PC-9 (cell line): ENCODE results near the gene PLEKHG4B. TPM values are rescaled to one million over a fixed set of nuclear protein-coding genes. Genes with fewer than 3 reads are reported as not detected.

Source experiments
- BruUV-seq: library from RNA; stranded (reverse); fragments of 400-500 nt; replicated peaks from 2 replicates; lab custom pipeline; 2021; lab: Mats Ljungman, UMichigan
- CTCF ChIA-PET: fragments of 300-600 bp; sonication (Branson Sonifier 250); formaldehyde crosslinking; loops from one replicate; lab custom pipeline; 2022; ENCODE audit warnings: antibody characterized with exemption; lab: Charles Lee
- POLR2A ChIA-PET: fragments of 300-600 bp; sonication (Branson Sonifier 250); formaldehyde crosslinking; loops from one replicate; lab custom pipeline; 2022; ENCODE audit warnings: antibody characterized with exemption; ENCODE audit not compliant: unreplicated experiment; lab: Charles Lee
- DNase-seq, 2 experiments: peaks; one replicate each; pipeline versions ENCODE4 v3.0.0 to v3.0.0-alpha.2; 2015 to 2022; ENCODE audit warnings: mixed read lengths in 1 of 2
- H2AFZ ChIP-seq: fragments of 200-600 bp; sonication (generic); 2 replicates; pipeline ENCODE4 v1.8.1; 2017; ENCODE audit warnings: antibody characterized with exemption
- H3F3A ChIP-seq: fragments of 200-600 bp; sonication (generic); 2 replicates; pipeline ENCODE4 v1.8.1; 2017; ENCODE audit warnings: antibody characterized with exemption, mild to moderate bottlenecking, low read depth; ENCODE audit not compliant: insufficient read depth
- H3K27ac ChIP-seq: fragments of 200-600 bp; sonication (generic); 2 replicates; pipeline ENCODE4 v1.6.1; 2016; ENCODE audit warnings: mixed run types
- H3K27me3 ChIP-seq: fragments of 200-600 bp; sonication (generic); 2 replicates; pipeline ENCODE4 v1.6.1; 2016; ENCODE audit warnings: low read depth, mixed run types; ENCODE audit not compliant: insufficient read depth
- H3K36me3 ChIP-seq: fragments of 200-600 bp; sonication (generic); 2 replicates; pipeline ENCODE4 v1.6.1; 2016; ENCODE audit warnings: low read depth, mixed run types
- H3K4me1 ChIP-seq: fragments of 200-600 bp; sonication (generic); replicated peaks from 2 replicates; pipeline ENCODE4 v1.6.1; 2016; ENCODE audit warnings: mixed run types; ENCODE audit not compliant: insufficient read depth
- H3K4me2 ChIP-seq: fragments of 200-600 bp; sonication (generic); 2 replicates; pipeline ENCODE4 v1.6.1; 2017; ENCODE audit warnings: mixed run types
- H3K4me3 ChIP-seq: fragments of 200-600 bp; sonication (generic); 2 replicates; pipeline ENCODE4 v1.6.1; 2016; ENCODE audit warnings: mixed run types
- H3K79me2 ChIP-seq: fragments of 200-600 bp; sonication (generic); 2 replicates; pipeline ENCODE4 v1.6.1; 2017; ENCODE audit warnings: low read depth, mixed run types
- H3K9me2 ChIP-seq: fragments of 200-600 bp; sonication (generic); 2 replicates; pipeline ENCODE4 v1.8.1; 2017; ENCODE audit warnings: mild to moderate bottlenecking; ENCODE audit not compliant: insufficient read depth
- H3K9me3 ChIP-seq: fragments of 200-600 bp; sonication (generic); 2 replicates; pipeline ENCODE4 v1.8.1; 2016; ENCODE audit warnings: low read depth; ENCODE audit not compliant: insufficient read depth
- H4K20me1 ChIP-seq: fragments of 200-600 bp; sonication (generic); 2 replicates; pipeline ENCODE4 v1.8.1; 2017; ENCODE audit not compliant: insufficient read depth
- EZH2 ChIP-seq: fragments of 200-600 bp; sonication (generic); IDR thresholded peaks from 2 replicates; pipeline ENCODE4 v1.8.0; 2017; ENCODE audit warnings: antibody characterized with exemption, low read depth
- intact Hi-C: fragments of 100-400 bp; cut with micrococcal nuclease; formaldehyde crosslinking; loops from one replicate; pipeline ENCODE4 v1.10.0; 2022; ENCODE audit not compliant: unreplicated experiment
- total RNA-seq: library from RNA; stranded (reverse); gene quantifications from 2 replicates; pipeline ENCODE4 v1.2.3, GENCODE V29; 2021
- TF ChIP-seq, protein P1 (sequence below): fragments of 200-600 bp; sonication (generic); conservative IDR thresholded peaks from 2 replicates; pipeline ENCODE4 v1.6.1; 2017; ENCODE audit warnings: mixed run types, antibody characterized with exemption, mild to moderate bottlenecking, moderate library complexity

Gene PLEKHG4B
- total RNA-seq, 1 experiment from 2014 or later: not detected

- H3F3A ChIP-seq: no peaks in the 10 kb centered on the region
- H3K4me1 ChIP-seq: no peaks in the 10 kb centered on the region
- BruUV-seq: no TSS peak
- no peak overlapping the region for H3K4me3 ChIP-seq
- H3K4me2 ChIP-seq: no peak overlapping the region
- no peaks in the 10 kb centered on the region for H3K9me3 ChIP-seq
- no peak overlapping the region for H3K27ac ChIP-seq
- H3K27me3 ChIP-seq: peaks cover 83% of the 10 kb centered on the region
- intact Hi-C loops: no loop called here
- TF ChIP-seq EZH2: no peak
- TF ChIP-seq, protein P1, sequence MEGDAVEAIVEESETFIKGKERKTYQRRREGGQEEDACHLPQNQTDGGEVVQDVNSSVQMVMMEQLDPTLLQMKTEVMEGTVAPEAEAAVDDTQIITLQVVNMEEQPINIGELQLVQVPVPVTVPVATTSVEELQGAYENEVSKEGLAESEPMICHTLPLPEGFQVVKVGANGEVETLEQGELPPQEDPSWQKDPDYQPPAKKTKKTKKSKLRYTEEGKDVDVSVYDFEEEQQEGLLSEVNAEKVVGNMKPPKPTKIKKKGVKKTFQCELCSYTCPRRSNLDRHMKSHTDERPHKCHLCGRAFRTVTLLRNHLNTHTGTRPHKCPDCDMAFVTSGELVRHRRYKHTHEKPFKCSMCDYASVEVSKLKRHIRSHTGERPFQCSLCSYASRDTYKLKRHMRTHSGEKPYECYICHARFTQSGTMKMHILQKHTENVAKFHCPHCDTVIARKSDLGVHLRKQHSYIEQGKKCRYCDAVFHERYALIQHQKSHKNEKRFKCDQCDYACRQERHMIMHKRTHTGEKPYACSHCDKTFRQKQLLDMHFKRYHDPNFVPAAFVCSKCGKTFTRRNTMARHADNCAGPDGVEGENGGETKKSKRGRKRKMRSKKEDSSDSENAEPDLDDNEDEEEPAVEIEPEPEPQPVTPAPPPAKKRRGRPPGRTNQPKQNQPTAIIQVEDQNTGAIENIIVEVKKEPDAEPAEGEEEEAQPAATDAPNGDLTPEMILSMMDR: no peak
- ChIA-PET POLR2A (no interaction called here), CTCF (no interaction called here)
- no peaks in the 10 kb centered on the region for H3K9me2 ChIP-seq
- H2AFZ ChIP-seq: no peak overlapping the region
- H3K79me2 ChIP-seq: no peaks in the 10 kb centered on the region
- no peak for DNase-seq
- no peaks in the 10 kb centered on the region for H3K36me3 ChIP-seq
- H4K20me1 ChIP-seq: no peaks in the 10 kb centered on the region; the same call in 1 of the 2 replicates
These were observed 12.1 kb upstream of the PLEKHG4B start for GRCh38 chr5:79821-80220.

DNA sequence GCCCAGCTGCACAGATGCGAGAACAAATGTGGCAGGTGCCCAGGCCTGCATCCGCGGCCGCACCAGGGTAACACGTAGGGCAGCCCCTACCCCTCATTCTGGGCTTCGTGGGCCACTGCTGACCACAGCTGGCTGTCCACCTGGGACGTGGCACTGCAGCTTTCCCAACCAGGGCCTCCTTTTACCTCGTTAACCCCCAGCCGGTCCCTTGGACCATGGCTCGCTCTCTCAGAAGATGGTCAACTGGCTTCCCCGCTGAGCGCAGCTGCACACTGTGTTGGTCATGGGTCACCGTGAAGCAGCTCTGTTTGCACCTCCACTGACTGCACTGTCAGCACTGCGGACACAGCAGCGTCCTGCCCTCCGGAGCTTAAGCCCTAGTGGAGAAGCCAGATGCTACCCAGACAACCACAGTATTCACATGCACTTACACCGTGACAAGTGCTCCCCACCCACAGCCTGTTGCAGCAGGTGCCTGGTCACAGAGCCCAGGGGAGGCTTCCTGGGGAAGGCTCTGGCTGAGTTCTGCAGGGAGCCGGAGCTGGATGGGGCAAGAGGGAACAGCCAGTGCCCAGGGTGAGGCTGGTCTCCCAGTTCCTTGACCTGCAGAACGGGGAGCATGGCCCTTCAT is 10.5 kb upstream of the PLEKHG4B start:
- Histone ChIP-seq H3K9me3 (no peaks in the 10 kb centered on the region), H3K36me3 (no peaks in the 10 kb centered on the region), H3K27me3 (peaks cover 78% of the 10 kb centered on the region), H2AFZ (no peak overlapping the region), H3F3A (no peaks in the 10 kb centered on the region), H3K4me1 (no peaks in the 10 kb centered on the region), H3K4me2 (no peak overlapping the region), H3K79me2 (no peaks in the 10 kb centered on the region), H3K27ac (no peak overlapping the region), H3K4me3 (no peak overlapping the region), H3K9me2 (no peaks in the 10 kb centered on the region), H4K20me1 (no peaks in the 10 kb centered on the region; the same call in 1 of the 2 replicates)
- no peak for DNase-seq
- intact Hi-C loops: no loop called here
- no TSS peak for BruUV-seq
- CTCF ChIA-PET: no interaction called here
- POLR2A ChIA-PET: interaction anchor here (0.7 kb wide), 1 partner anchor 35 kb away, joined by 4 read pairs; no protein-coding TSS in a partner anchor
- TF ChIP-seq EZH2: no peak
- TF ChIP-seq, protein P1: no peak

GRCh38 chr5:82097-82496 is 9.9 kb upstream of the PLEKHG4B start:
- no peaks in the 10 kb centered on the region for H3K9me3 ChIP-seq
- no TSS peak for BruUV-seq
- peaks cover 78% of the 10 kb centered on the region for H3K27me3 ChIP-seq
- H2AFZ ChIP-seq: no peak overlapping the region
- peak; percentile 69 to 83 for DNase-seq
- H3K9me2 ChIP-seq: no peaks in the 10 kb centered on the region
- no peaks in the 10 kb centered on the region; the same call in 1 of the 2 replicates for H4K20me1 ChIP-seq
- no peaks in the 10 kb centered on the region for H3K79me2 ChIP-seq
- intact Hi-C loops: no loop called here
- H3K4me1 ChIP-seq: no peaks in the 10 kb centered on the region
- H3K27ac ChIP-seq: no peak overlapping the region
- ChIA-PET POLR2A (interaction anchor here (0.7 kb wide), 1 partner anchor 239 kb away, joined by 3 read pairs; no protein-coding TSS in a partner anchor), CTCF (no interaction called here)
- no peak overlapping the region for H3K4me2 ChIP-seq
- H3K4me3 ChIP-seq: no peak overlapping the region
- no peaks in the 10 kb centered on the region for H3K36me3 ChIP-seq
- no peak for TF ChIP-seq EZH2
- TF ChIP-seq, protein P1: no peak
- no peaks in the 10 kb centered on the region for H3F3A ChIP-seq
